ENCODE results near the gene ASTN1. TPM values are rescaled to one million over a fixed set of nuclear protein-coding genes. Genes with fewer than 3 reads are reported as not detected.

Gene ASTN1
- total RNA-seq, 2 donors from 2014 or later: 0.23 to 0.62 TPM

DNA sequence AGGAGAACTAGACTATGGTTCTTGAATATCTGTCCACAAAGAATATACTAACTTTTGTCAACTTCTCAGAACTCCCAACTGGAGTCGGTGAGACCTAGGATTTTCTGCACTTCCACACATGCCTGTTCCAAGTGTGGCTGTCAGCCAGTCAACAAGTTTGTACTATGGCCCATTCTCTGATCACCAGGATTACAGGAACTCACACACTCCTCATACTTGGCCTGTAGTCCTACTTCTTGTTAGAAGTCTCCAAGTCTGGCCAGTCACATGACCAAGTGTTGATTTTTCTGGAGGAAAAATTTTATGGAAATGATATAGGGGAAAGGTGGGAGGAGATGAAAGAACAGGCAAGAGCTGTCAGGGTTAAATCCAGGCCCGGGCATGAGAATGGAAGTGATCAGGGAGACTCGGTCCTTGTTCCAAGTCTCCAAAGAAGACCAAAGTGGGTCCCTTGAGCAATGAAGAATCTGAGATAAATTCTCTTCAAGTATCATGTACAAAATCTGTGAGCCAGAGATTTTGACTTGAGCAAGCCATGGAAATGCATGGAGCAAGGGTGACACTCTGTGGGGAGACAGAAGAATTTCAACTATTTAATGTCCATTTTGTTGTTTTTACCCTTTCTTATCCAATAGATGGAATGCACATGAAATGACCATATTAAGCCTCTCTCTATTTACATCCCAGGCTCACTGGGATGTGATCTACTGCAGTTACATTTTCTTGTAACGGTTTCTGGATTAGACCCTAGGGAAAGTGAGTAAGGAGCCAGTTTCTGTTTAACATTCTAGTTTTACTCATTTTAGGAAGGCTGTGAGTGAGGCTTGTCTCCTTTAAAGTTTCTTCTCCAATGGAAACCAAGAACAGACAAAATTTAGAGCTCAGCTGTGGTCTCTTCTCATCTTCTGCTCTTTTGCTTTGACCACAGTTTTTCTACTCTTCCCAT, 320.9 kb downstream of the ASTN1 start:
- Histone ChIP-seq H3K36me3 (no peaks in the 10 kb centered on the region), H3K9me3 (no peaks in the 10 kb centered on the region), H3K27me3 (replicated peaks; ENCODE audit: insufficient read depth) (no peaks in the 10 kb centered on the region), H3K27ac (no peak overlapping the region), H3K4me1 (replicated peaks) (no peaks in the 10 kb centered on the region), H3K4me3 (no peak overlapping the region)
- DNase-seq (ENCODE audit: low spot score): no peak
- intact Hi-C loops (cut with DNase I): loop anchor here (5.0 to 10.0 kb wide), 2 partner anchors 281 to 1469 kb away; no protein-coding TSS in a partner anchor
- TF ChIP-seq, protein P1, sequence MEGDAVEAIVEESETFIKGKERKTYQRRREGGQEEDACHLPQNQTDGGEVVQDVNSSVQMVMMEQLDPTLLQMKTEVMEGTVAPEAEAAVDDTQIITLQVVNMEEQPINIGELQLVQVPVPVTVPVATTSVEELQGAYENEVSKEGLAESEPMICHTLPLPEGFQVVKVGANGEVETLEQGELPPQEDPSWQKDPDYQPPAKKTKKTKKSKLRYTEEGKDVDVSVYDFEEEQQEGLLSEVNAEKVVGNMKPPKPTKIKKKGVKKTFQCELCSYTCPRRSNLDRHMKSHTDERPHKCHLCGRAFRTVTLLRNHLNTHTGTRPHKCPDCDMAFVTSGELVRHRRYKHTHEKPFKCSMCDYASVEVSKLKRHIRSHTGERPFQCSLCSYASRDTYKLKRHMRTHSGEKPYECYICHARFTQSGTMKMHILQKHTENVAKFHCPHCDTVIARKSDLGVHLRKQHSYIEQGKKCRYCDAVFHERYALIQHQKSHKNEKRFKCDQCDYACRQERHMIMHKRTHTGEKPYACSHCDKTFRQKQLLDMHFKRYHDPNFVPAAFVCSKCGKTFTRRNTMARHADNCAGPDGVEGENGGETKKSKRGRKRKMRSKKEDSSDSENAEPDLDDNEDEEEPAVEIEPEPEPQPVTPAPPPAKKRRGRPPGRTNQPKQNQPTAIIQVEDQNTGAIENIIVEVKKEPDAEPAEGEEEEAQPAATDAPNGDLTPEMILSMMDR (IDR thresholded peaks at IDR 0.05): peak in 3 of 4 experiments; percentile 56 to 71 (median 62)
- TF ChIP-seq POLR2A (IDR thresholded peaks at IDR 0.05): no peak
- 16% methylated on average over 4 of the region's 4 CpGs for WGBS

DNA sequence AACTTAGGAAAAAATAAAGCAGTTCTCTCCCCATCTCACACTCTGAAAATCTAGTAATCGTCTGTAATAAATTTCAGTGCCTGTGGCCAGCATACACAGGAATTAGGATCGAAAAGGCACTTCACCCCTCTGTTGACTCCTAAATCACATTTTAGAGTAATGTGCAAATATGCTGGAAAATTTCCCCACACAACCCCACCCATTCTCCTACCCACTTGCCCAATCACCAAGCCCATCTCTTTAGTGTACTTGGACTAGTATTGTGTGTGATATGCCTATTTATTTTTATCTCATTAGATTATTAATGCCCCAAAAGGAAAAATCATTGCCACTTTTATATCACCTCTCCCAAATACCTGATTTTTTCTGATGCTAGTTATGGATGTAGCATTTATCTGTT, 323.3 kb downstream of the ASTN1 start:
- Histone ChIP-seq H3K4me1 (replicated peaks) (no peaks in the 10 kb centered on the region), H3K36me3 (no peaks in the 10 kb centered on the region), H3K27me3 (replicated peaks; ENCODE audit: insufficient read depth) (no peaks in the 10 kb centered on the region), H3K9me3 (no peaks in the 10 kb centered on the region), H3K4me3 (no peak overlapping the region), H3K27ac (no peak overlapping the region)
- 69% methylated on average over 2 of the region's 2 CpGs for WGBS
- intact Hi-C loops (cut with DNase I): loop anchor here (5.0 to 10.0 kb wide), 2 partner anchors 279 to 1466 kb away; no protein-coding TSS in a partner anchor
- TF ChIP-seq, protein P1 (IDR thresholded peaks at IDR 0.05): no peak
- TF ChIP-seq POLR2A (IDR thresholded peaks at IDR 0.05) (no peak), POLR2AphosphoS5 (IDR thresholded peaks at IDR 0.05) (no peak)
- DNase-seq (ENCODE audit: low spot score): no peak

DNA sequence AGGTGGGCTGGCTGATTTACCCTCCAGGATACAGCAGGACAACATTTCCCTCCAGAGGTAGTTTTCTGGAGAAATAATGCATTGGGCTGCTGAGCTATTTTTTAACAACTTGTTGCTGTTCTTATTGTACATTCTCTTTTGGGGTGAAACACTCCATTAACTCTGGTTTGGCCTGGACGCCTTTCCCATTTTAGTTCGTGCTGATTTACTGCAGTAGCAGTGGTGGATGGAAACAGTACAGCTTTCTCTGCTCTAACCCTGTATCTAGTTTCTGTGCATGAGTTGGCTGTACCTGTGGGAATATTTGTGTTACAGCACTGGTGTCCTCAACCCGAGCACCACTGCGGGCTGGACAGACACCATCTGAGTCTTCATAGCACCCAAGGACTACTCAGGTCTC, 325.3 kb downstream of the ASTN1 start:
- H3K27me3 ChIP-seq (replicated peaks; ENCODE audit: insufficient read depth): no peaks in the 10 kb centered on the region

DNA sequence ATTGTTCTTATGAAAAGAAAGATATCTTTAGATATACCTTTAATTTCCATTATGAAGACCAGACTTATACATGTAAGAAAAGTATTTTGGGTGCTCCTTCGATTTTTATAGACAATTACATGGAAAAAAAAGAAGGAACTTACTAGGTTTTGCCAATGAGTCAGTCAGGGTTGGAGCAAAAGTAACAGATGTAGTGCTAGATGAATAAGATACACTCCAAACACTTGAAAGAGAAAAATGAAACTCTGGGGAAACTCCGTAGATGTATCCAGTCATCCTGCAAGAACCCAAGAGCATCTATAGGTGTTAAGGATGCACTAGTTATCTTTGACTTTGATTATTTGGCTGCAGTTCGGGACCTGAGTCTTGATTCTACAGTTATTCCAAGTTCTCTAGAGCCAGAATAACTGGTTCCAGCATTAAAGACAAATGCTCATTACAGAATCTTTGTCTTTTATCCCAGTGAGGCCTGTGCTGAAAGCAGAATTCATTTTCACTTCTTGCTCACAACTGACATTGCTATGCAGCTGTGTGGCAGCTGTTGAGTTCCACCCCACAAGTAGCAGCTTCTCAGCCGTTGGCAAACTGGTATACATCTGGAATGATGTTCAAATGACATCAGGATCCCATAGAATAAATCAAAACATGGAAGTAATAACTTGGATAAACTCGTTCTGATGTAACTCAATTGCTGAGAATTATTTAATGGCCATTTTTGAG, 326.1 kb downstream of the ASTN1 start:
- TF ChIP-seq POLR2A (IDR thresholded peaks at IDR 0.05): no peak
- TF ChIP-seq POLR2AphosphoS5 (IDR thresholded peaks at IDR 0.05): no peak
- TF ChIP-seq, protein P1 (IDR thresholded peaks at IDR 0.05): no peak
- WGBS: 61% methylated on average over 5 of the region's 5 CpGs
- no peak overlapping the region for H3K27ac ChIP-seq
- H3K9me3 ChIP-seq: no peaks in the 10 kb centered on the region
- H3K4me1 ChIP-seq (replicated peaks): no peaks in the 10 kb centered on the region
- no peak for DNase-seq (ENCODE audit: low spot score)
- H3K27me3 ChIP-seq (replicated peaks; ENCODE audit: insufficient read depth): no peaks in the 10 kb centered on the region
- intact Hi-C loops (cut with DNase I): no loop called here
- no peaks in the 10 kb centered on the region for H3K36me3 ChIP-seq
- H3K4me3 ChIP-seq: no peak overlapping the region

More for the DNA sequence above, 325.3 kb downstream of the ASTN1 start:
- Histone ChIP-seq H3K9me3 (no peaks in the 10 kb centered on the region), H3K36me3 (no peaks in the 10 kb centered on the region), H3K27ac (no peak overlapping the region), H3K4me1 (replicated peaks) (no peaks in the 10 kb centered on the region), H3K4me3 (no peak overlapping the region)
- intact Hi-C loops (cut with DNase I): no loop called here
- TF ChIP-seq POLR2A (IDR thresholded peaks at IDR 0.05): no peak
- TF ChIP-seq, protein P1 (IDR thresholded peaks at IDR 0.05): no peak
- TF ChIP-seq POLR2AphosphoS5 (IDR thresholded peaks at IDR 0.05): no peak
- WGBS: 93% methylated on average over 4 of the region's 4 CpGs
- no peak for DNase-seq (ENCODE audit: low spot score)
